ENCODE data around the gene RMND5A. TPM values are rescaled to one million over a fixed set of nuclear protein-coding genes. Genes with fewer than 3 reads are reported as not detected.
"Not testable (repeated sequence)": the region's sequence is repeated elsewhere in the genome, so short reads cannot be mapped to it uniquely, and the experiment has no call there.

Gene RMND5A
- total RNA-seq, 1 experiment from 2014 or later, result 42.2 TPM

GRCh38 chr2:86708126-86708525, 12.0 kb upstream of the RMND5A start:
- not testable (repeated sequence) for DNase-seq (ENCODE audit: low read depth)

- DNase-seq (ENCODE audit: low read depth), result not testable (repeated sequence)
These were observed 5.4 kb upstream of the RMND5A start for GRCh38 chr2:86714579-86715173.

- not testable (repeated sequence) for DNase-seq (ENCODE audit: low read depth)
These were observed 841 bp upstream of the RMND5A start for GRCh38 chr2:86719263-86719636.

- not testable (repeated sequence) for DNase-seq (ENCODE audit: low read depth)
These were observed 639 bp downstream of the RMND5A start for GRCh38 chr2:86720540-86721320.

- not testable (repeated sequence) for DNase-seq (ENCODE audit: low read depth)
These were observed 5.6 kb downstream of the RMND5A start for GRCh38 chr2:86725706-86726105.

GRCh38 chr2:86732040-86732525, 12.0 kb downstream of the RMND5A start:
- not testable (repeated sequence) for DNase-seq (ENCODE audit: low read depth)

GRCh38 chr2:86732837-86733236, 12.7 kb downstream of the RMND5A start:
- DNase-seq (ENCODE audit: low read depth), result not testable (repeated sequence)

- DNase-seq (ENCODE audit: low read depth), result not testable (repeated sequence)
These were observed 13.4 kb downstream of the RMND5A start for GRCh38 chr2:86733528-86733927.

GRCh38 chr2:86734896-86735295, 14.8 kb downstream of the RMND5A start:
- not testable (repeated sequence) for DNase-seq (ENCODE audit: low read depth)

- DNase-seq (ENCODE audit: low read depth), result not testable (repeated sequence)
These were observed 19.4 kb downstream of the RMND5A start for GRCh38 chr2:86739485-86739884.

- not testable (repeated sequence) for DNase-seq (ENCODE audit: low read depth)
These were observed 19.8 kb downstream of the RMND5A start for GRCh38 chr2:86739889-86740288.

GRCh38 chr2:86741889-86742498, 21.9 kb downstream of the RMND5A start:
- not testable (repeated sequence) for DNase-seq (ENCODE audit: low read depth)

- DNase-seq (ENCODE audit: low read depth), result no peak
These were observed 24.1 kb downstream of the RMND5A start for GRCh38 chr2:86744152-86744551.

- DNase-seq (ENCODE audit: low read depth), result no peak
These were observed 26.8 kb downstream of the RMND5A start for GRCh38 chr2:86746939-86747338.

- peak; percentile 43 for DNase-seq (ENCODE audit: low read depth)
These were observed 27.9 kb downstream of the RMND5A start for GRCh38 chr2:86747711-86748639.

- no peak for DNase-seq (ENCODE audit: low read depth)
These were observed 30.2 kb downstream of the RMND5A start for GRCh38 chr2:86750240-86750839.

- DNase-seq (ENCODE audit: low read depth), result no peak
These were observed 31.7 kb downstream of the RMND5A start for GRCh38 chr2:86751778-86752177.

- DNase-seq (ENCODE audit: low read depth), result no peak
These were observed 32.8 kb downstream of the RMND5A start for GRCh38 chr2:86752934-86753333.

GRCh38 chr2:86753606-86754005, 33.5 kb downstream of the RMND5A start:
- no peak for DNase-seq (ENCODE audit: low read depth)

GRCh38 chr2:86758405-86758804, 38.3 kb downstream of the RMND5A start:
- DNase-seq (ENCODE audit: low read depth), result no peak

GRCh38 chr2:86760371-86760770, 40.3 kb downstream of the RMND5A start:
- no peak for DNase-seq (ENCODE audit: low read depth)
